A549 (cell line): ENCODE results near the gene ZBED1.

Experiments
- BHLHE40 ChIP-seq: IDR thresholded peaks from 2 replicates; pipeline ENCODE4 v1.6.1; 2012; ENCODE audit warnings: low read depth, low read length, inconsistent platforms
- CBX8 ChIP-seq: fragments of 200-600 bp; sonication (generic); IDR thresholded peaks from 2 replicates; pipeline ENCODE4 v1.6.1; 2016
- RCOR1 ChIP-seq: fragments of 150-350 bp; IDR thresholded peaks from 2 replicates; pipeline ENCODE4 v1.6.1; 2014; ENCODE audit warnings: antibody characterized with exemption, low read length, low read depth
- TF ChIP-seq, protein P1 (sequence below): fragments of >200 bp; sonication (Bioruptor Twin); formaldehyde crosslinking; IDR thresholded peaks from 3 replicates; pipeline ENCODE4 v1.5.1; 2016
- TF ChIP-seq, protein P2 (sequence below): fragments of 150-350 bp; IDR thresholded peaks from 2 replicates; pipeline ENCODE4 v1.6.1; 2014; ENCODE audit warnings: low read depth, mild to moderate bottlenecking, low read length

DNA sequence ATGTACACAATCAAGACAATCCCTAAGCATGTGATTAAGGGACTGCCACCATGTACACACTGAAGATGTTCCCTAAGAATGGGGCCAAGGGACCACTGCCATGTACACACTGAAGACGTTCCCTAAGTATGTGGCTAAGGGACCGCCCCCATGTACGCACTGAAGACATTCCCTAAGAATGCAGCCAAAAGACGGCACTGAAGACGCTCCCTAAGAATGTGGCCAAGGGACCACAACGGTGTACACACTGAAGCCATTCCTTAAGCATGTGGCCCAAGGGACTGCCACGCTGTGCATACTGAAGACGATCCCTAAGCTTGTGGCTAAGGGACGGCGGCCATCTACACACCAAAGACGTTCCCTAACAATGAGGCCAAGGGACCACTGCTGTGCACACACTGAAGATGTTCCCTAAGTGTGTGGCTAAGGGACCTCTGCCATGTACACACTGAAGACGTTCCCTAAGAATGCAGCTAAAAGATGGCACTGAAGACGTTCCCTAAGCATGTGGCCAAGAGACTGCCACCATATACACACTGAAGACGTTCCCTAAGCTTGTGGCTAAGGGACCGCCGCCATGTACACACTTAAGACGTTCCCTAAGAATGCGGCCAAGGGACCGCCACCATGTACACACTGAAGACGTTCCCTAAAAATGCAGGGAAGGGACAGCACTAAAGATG is 26.4 kb downstream of the ZBED1 start:
- no peak for TF ChIP-seq BHLHE40
- TF ChIP-seq, protein P1, sequence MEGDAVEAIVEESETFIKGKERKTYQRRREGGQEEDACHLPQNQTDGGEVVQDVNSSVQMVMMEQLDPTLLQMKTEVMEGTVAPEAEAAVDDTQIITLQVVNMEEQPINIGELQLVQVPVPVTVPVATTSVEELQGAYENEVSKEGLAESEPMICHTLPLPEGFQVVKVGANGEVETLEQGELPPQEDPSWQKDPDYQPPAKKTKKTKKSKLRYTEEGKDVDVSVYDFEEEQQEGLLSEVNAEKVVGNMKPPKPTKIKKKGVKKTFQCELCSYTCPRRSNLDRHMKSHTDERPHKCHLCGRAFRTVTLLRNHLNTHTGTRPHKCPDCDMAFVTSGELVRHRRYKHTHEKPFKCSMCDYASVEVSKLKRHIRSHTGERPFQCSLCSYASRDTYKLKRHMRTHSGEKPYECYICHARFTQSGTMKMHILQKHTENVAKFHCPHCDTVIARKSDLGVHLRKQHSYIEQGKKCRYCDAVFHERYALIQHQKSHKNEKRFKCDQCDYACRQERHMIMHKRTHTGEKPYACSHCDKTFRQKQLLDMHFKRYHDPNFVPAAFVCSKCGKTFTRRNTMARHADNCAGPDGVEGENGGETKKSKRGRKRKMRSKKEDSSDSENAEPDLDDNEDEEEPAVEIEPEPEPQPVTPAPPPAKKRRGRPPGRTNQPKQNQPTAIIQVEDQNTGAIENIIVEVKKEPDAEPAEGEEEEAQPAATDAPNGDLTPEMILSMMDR: no peak
- TF ChIP-seq, protein P2, sequence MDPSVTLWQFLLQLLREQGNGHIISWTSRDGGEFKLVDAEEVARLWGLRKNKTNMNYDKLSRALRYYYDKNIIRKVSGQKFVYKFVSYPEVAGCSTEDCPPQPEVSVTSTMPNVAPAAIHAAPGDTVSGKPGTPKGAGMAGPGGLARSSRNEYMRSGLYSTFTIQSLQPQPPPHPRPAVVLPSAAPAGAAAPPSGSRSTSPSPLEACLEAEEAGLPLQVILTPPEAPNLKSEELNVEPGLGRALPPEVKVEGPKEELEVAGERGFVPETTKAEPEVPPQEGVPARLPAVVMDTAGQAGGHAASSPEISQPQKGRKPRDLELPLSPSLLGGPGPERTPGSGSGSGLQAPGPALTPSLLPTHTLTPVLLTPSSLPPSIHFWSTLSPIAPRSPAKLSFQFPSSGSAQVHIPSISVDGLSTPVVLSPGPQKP: no peak
- TF ChIP-seq RCOR1: no peak
- no peak for TF ChIP-seq CBX8
